LoVo (cell line): ENCODE results near the gene SLC25A25.

Experiments used
- DNase-seq: peaks from one replicate; pipeline ENCODE4 v3.0.0-alpha.2; 2016; ENCODE audit warnings: low spot score

SLC25A25 gene

GRCh38 chr9:128096616-128097536, 28.8 kb downstream of the SLC25A25 start:
- no peak for DNase-seq

GRCh38 chr9:128097543-128098296, 29.7 kb downstream of the SLC25A25 start:
- DNase-seq: no peak

GRCh38 chr9:128098297-128099230, 30.5 kb downstream of the SLC25A25 start:
- peak; percentile 95 for DNase-seq

- peak; percentile 50 for DNase-seq
Observed at GRCh38 chr9:128099231-128099931, 31.3 kb downstream of the SLC25A25 start.

GRCh38 chr9:128099932-128100491, 32.0 kb downstream of the SLC25A25 start:
- no peak for DNase-seq

GRCh38 chr9:128100581-128100980, 32.5 kb downstream of the SLC25A25 start:
- no peak for DNase-seq

- no peak for DNase-seq
Observed at GRCh38 chr9:128101231-128101661, 33.2 kb downstream of the SLC25A25 start.

- no peak for DNase-seq
Observed at GRCh38 chr9:128101690-128102089, 33.7 kb downstream of the SLC25A25 start.

- DNase-seq: no peak
Observed at GRCh38 chr9:128102196-128102595, 34.2 kb downstream of the SLC25A25 start.

- DNase-seq: no peak
Observed at GRCh38 chr9:128102861-128103588, 35.0 kb downstream of the SLC25A25 start.

GRCh38 chr9:128103589-128103962, 35.5 kb downstream of the SLC25A25 start:
- no peak for DNase-seq

GRCh38 chr9:128104171-128104618, 36.2 kb downstream of the SLC25A25 start:
- DNase-seq: no peak

GRCh38 chr9:128105538-128106175, 37.6 kb downstream of the SLC25A25 start:
- no peak for DNase-seq

- DNase-seq: no peak
Observed at GRCh38 chr9:128106181-128106939, 38.3 kb downstream of the SLC25A25 start.

- no peak for DNase-seq
Observed at GRCh38 chr9:128106940-128107467, 39.0 kb downstream of the SLC25A25 start.

- DNase-seq: no peak
Observed at GRCh38 chr9:128107468-128108268, 39.6 kb downstream of the SLC25A25 start.

- DNase-seq: no peak
Observed at GRCh38 chr9:128108269-128109049, 40.4 kb downstream of the SLC25A25 start.
